ENCODE data around the gene DTNB.

The DTNB gene

GRCh38 chr2:25379535-25379934 lies 293.8 kb downstream of the DTNB start:
- no peak for DNase-seq

- no peak for DNase-seq
Measured at GRCh38 chr2:25378731-25379490, 294.5 kb downstream of the DTNB start.

GRCh38 chr2:25377822-25378421 lies 295.5 kb downstream of the DTNB start:
- DNase-seq: no peak

- peak; percentile 84 for DNase-seq
Measured at GRCh38 chr2:25376750-25377621, 296.4 kb downstream of the DTNB start.

GRCh38 chr2:25375989-25376545 lies 297.3 kb downstream of the DTNB start:
- DNase-seq: no peak

GRCh38 chr2:25375371-25375988 lies 297.9 kb downstream of the DTNB start:
- no peak for DNase-seq

GRCh38 chr2:25374827-25375226 lies 298.6 kb downstream of the DTNB start:
- no peak for DNase-seq

GRCh38 chr2:25374411-25374810 lies 299.0 kb downstream of the DTNB start:
- DNase-seq: no peak

GRCh38 chr2:25373269-25373981 lies 300.0 kb downstream of the DTNB start:
- no peak for DNase-seq

GRCh38 chr2:25372405-25373268 lies 300.7 kb downstream of the DTNB start:
- no peak for DNase-seq

GRCh38 chr2:25371253-25372241 lies 301.8 kb downstream of the DTNB start:
- DNase-seq: no peak

GRCh38 chr2:25369876-25370275 lies 303.5 kb downstream of the DTNB start:
- DNase-seq: no peak

GRCh38 chr2:25369439-25369838 lies 303.9 kb downstream of the DTNB start:
- DNase-seq: no peak

GRCh38 chr2:25368660-25369059 lies 304.7 kb downstream of the DTNB start:
- no peak for DNase-seq

- DNase-seq: no peak
Measured at GRCh38 chr2:25367296-25367695, 306.1 kb downstream of the DTNB start.

- DNase-seq: no peak
Measured at GRCh38 chr2:25366629-25367028, 306.7 kb downstream of the DTNB start.

- no peak for DNase-seq
Measured at GRCh38 chr2:25365241-25365640, 308.1 kb downstream of the DTNB start.

- DNase-seq: no peak
Measured at GRCh38 chr2:25363733-25364132, 309.6 kb downstream of the DTNB start.

- DNase-seq: peak; percentile 48
Measured at GRCh38 chr2:25362434-25363145, 310.8 kb downstream of the DTNB start.
